Measurements from ENCODE around the gene RGS7.

Gene RGS7

GRCh38 chr1:241250465-241250864 is 106.5 kb downstream of the RGS7 start:
- no peaks in the 10 kb centered on the region for H3F3A ChIP-seq (ENCODE audit: low read depth)
- H4K20me1 ChIP-seq (ENCODE audit: insufficient read depth, low read length, poor library complexity, severe bottlenecking): no peaks in the 10 kb centered on the region
- no peaks in the 10 kb centered on the region for H3K79me2 ChIP-seq (ENCODE audit: insufficient read depth, low read length)
- no peaks in the 10 kb centered on the region for H3K9me3 ChIP-seq (ENCODE audit: insufficient read depth, low read depth, low read length)
- H3K9ac ChIP-seq (ENCODE audit: low read depth, low read length, poor library complexity, severe bottlenecking): no peak overlapping the region
- H3K36me3 ChIP-seq (ENCODE audit: insufficient read depth, low read length): no peaks in the 10 kb centered on the region
- H3K4me2 ChIP-seq (ENCODE audit: low read depth, low read length, poor library complexity, severe bottlenecking): no peak overlapping the region
- TF ChIP-seq CTCF (conservative IDR thresholded peaks at IDR 0.05; ENCODE audit: low read length) (no peak), EZH2phosphoT487 (IDR thresholded peaks at IDR 0.05; ENCODE audit: borderline replicate concordance) (no peak)
- no peaks in the 10 kb centered on the region for H3K9me2 ChIP-seq (replicated peaks; ENCODE audit: low read depth, low read length)
- no peak overlapping the region for H2AFZ ChIP-seq (ENCODE audit: low read length)
- no peaks in the 10 kb centered on the region for H3K27me3 ChIP-seq (ENCODE audit: insufficient read depth, low read length, poor library complexity, severe bottlenecking)
- H3K4me1 ChIP-seq (ENCODE audit: insufficient read depth, low read length, poor library complexity, severe bottlenecking): no peaks in the 10 kb centered on the region
- no peak overlapping the region for H3K4me3 ChIP-seq (ENCODE audit: low read length, poor library complexity, severe bottlenecking)

DNA sequence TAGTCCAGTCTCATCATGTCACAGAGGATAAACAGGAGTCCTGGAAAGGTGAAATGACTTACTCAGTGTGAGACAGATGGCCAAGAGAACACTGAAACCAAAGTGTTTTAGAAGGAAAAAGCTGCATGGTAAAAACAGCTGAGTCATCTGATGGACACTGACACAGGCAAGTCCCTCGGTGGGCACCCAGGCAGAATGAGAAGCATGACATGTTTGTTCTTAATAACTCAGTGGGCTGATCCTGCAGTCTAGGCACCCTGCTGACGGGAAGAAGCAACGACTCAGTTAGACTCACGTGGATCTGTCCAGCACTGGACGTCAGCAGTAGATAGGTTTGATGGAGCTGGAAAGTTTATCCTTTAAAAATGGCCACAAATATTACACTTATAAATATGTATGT is 116.9 kb downstream of the RGS7 start:
- H3F3A ChIP-seq (ENCODE audit: low read depth): no peaks in the 10 kb centered on the region
- no peaks in the 10 kb centered on the region for H3K36me3 ChIP-seq (ENCODE audit: insufficient read depth, low read length)
- no peak overlapping the region for H3K4me2 ChIP-seq (ENCODE audit: low read depth, low read length, poor library complexity, severe bottlenecking)
- H3K27me3 ChIP-seq (ENCODE audit: insufficient read depth, low read length, poor library complexity, severe bottlenecking): no peaks in the 10 kb centered on the region
- H3K4me1 ChIP-seq (ENCODE audit: insufficient read depth, low read length, poor library complexity, severe bottlenecking): no peaks in the 10 kb centered on the region
- H2AFZ ChIP-seq (ENCODE audit: low read length): no peak overlapping the region
- TF ChIP-seq EZH2phosphoT487 (IDR thresholded peaks at IDR 0.05; ENCODE audit: borderline replicate concordance) (no peak), CTCF (conservative IDR thresholded peaks at IDR 0.05; ENCODE audit: low read length) (no peak)
- no peaks in the 10 kb centered on the region for H4K20me1 ChIP-seq (ENCODE audit: insufficient read depth, low read length, poor library complexity, severe bottlenecking)
- H3K9ac ChIP-seq (ENCODE audit: low read depth, low read length, poor library complexity, severe bottlenecking): no peak overlapping the region
- no peaks in the 10 kb centered on the region for H3K79me2 ChIP-seq (ENCODE audit: insufficient read depth, low read length)
- no peaks in the 10 kb centered on the region for H3K9me2 ChIP-seq (replicated peaks; ENCODE audit: low read depth, low read length)
- H3K9me3 ChIP-seq (ENCODE audit: insufficient read depth, low read depth, low read length): no peaks in the 10 kb centered on the region
- H3K4me3 ChIP-seq (ENCODE audit: low read length, poor library complexity, severe bottlenecking): no peak overlapping the region

GRCh38 chr1:241237873-241238272 is 119.1 kb downstream of the RGS7 start:
- H3K36me3 ChIP-seq (ENCODE audit: insufficient read depth, low read length): no peaks in the 10 kb centered on the region
- H3K4me2 ChIP-seq (ENCODE audit: low read depth, low read length, poor library complexity, severe bottlenecking): no peak overlapping the region
- H2AFZ ChIP-seq (ENCODE audit: low read length): no peak overlapping the region
- H3K9ac ChIP-seq (ENCODE audit: low read depth, low read length, poor library complexity, severe bottlenecking): no peak overlapping the region
- H3K79me2 ChIP-seq (ENCODE audit: insufficient read depth, low read length): no peaks in the 10 kb centered on the region
- H3K27me3 ChIP-seq (ENCODE audit: insufficient read depth, low read length, poor library complexity, severe bottlenecking): no peaks in the 10 kb centered on the region
- H3F3A ChIP-seq (ENCODE audit: low read depth): no peaks in the 10 kb centered on the region
- TF ChIP-seq EZH2phosphoT487 (IDR thresholded peaks at IDR 0.05; ENCODE audit: borderline replicate concordance) (no peak), CTCF (conservative IDR thresholded peaks at IDR 0.05; ENCODE audit: low read length) (no peak)
- no peaks in the 10 kb centered on the region for H4K20me1 ChIP-seq (ENCODE audit: insufficient read depth, low read length, poor library complexity, severe bottlenecking)
- H3K9me3 ChIP-seq (ENCODE audit: insufficient read depth, low read depth, low read length): no peaks in the 10 kb centered on the region
- H3K4me1 ChIP-seq (ENCODE audit: insufficient read depth, low read length, poor library complexity, severe bottlenecking): no peaks in the 10 kb centered on the region
- no peaks in the 10 kb centered on the region for H3K9me2 ChIP-seq (replicated peaks; ENCODE audit: low read depth, low read length)
- H3K4me3 ChIP-seq (ENCODE audit: low read length, poor library complexity, severe bottlenecking): no peak overlapping the region
